ENCODE data around the gene MX1. TPM values are rescaled to one million over a fixed set of nuclear protein-coding genes. Genes with fewer than 3 reads are reported as not detected.
A peak's percentile ranks its signal among the peaks of the same experiment; 100 is the strongest.

Gene MX1
- total RNA-seq, 1 donor from 2014 or later, result 5.7 TPM

- DNase-seq (ENCODE audit: low spot score in 2 of 2) (no peak), FAIRE-seq (no peak)
Measured at GRCh38 chr21:41483973-41484372, 57.9 kb downstream of the MX1 start.

GRCh38 chr21:41487082-41487481, 61.0 kb downstream of the MX1 start:
- FAIRE-seq, result no peak
- no peak for DNase-seq (ENCODE audit: low spot score in 2 of 2)

- DNase-seq (ENCODE audit: low spot score in 2 of 2), result no peak
- FAIRE-seq, result no peak
Measured at GRCh38 chr21:41488080-41488479, 62.0 kb downstream of the MX1 start.

- FAIRE-seq, result no peak
- no peak for DNase-seq (ENCODE audit: low spot score in 2 of 2)
Measured at GRCh38 chr21:41489329-41489728, 63.3 kb downstream of the MX1 start.

- FAIRE-seq (no peak), DNase-seq (ENCODE audit: low spot score in 2 of 2) (no peak)
Measured at GRCh38 chr21:41490330-41490729, 64.3 kb downstream of the MX1 start.

GRCh38 chr21:41491412-41491811, 65.4 kb downstream of the MX1 start:
- DNase-seq (ENCODE audit: low spot score in 2 of 2) (no peak), FAIRE-seq (no peak)

GRCh38 chr21:41494242-41494641, 68.2 kb downstream of the MX1 start:
- FAIRE-seq (no peak), DNase-seq (ENCODE audit: low spot score in 2 of 2) (no peak)

GRCh38 chr21:41497008-41497407, 71.0 kb downstream of the MX1 start:
- FAIRE-seq, result no peak

GRCh38 chr21:41497788-41498187, 71.7 kb downstream of the MX1 start:
- DNase-seq (ENCODE audit: low spot score in 2 of 2) (no peak), FAIRE-seq (no peak)

More at GRCh38 chr21:41497008-41497407, 71.0 kb downstream of the MX1 start:
- no peak for DNase-seq (ENCODE audit: low spot score in 2 of 2)

- DNase-seq (ENCODE audit: low spot score in 2 of 2), result no peak
- FAIRE-seq, result no peak
Measured at GRCh38 chr21:41499920-41500319, 73.9 kb downstream of the MX1 start.

- FAIRE-seq, result no peak
- DNase-seq (ENCODE audit: low spot score in 2 of 2), result no peak
Measured at GRCh38 chr21:41500363-41500762, 74.3 kb downstream of the MX1 start.

GRCh38 chr21:41500931-41501381, 74.9 kb downstream of the MX1 start:
- FAIRE-seq, result no peak
- DNase-seq (ENCODE audit: low spot score in 2 of 2), result no peak

- FAIRE-seq, result no peak
- no peak for DNase-seq (ENCODE audit: low spot score in 2 of 2)
Measured at GRCh38 chr21:41501919-41502318, 75.9 kb downstream of the MX1 start.

GRCh38 chr21:41503331-41503730, 77.3 kb downstream of the MX1 start:
- no peak for FAIRE-seq
- DNase-seq (ENCODE audit: low spot score in 2 of 2), result no peak

GRCh38 chr21:41504030-41504429, 78.0 kb downstream of the MX1 start:
- DNase-seq (ENCODE audit: low spot score in 2 of 2), result no peak
- no peak for FAIRE-seq

- DNase-seq (ENCODE audit: low spot score in 2 of 2) (no peak), FAIRE-seq (no peak)
Measured at GRCh38 chr21:41506005-41506594, 80.1 kb downstream of the MX1 start.

GRCh38 chr21:41506611-41507520, 80.8 kb downstream of the MX1 start:
- no peak for FAIRE-seq
- no peak for DNase-seq (ENCODE audit: low spot score in 2 of 2)

GRCh38 chr21:41507521-41508414, 81.7 kb downstream of the MX1 start, which contains the start of gene TMPRSS2:
Gene TMPRSS2 (minus strand): TSS chr21:41508158. CDS start chr21:41498133, 10,025 bp downstream.
- DNase-seq (ENCODE audit: low spot score in 2 of 2) (peak in 1 of 2 donors; percentile 38), FAIRE-seq (no peak)

GRCh38 chr21:41508415-41509144, 82.5 kb downstream of the MX1 start:
- FAIRE-seq, result no peak

More at GRCh38 chr21:41508415-41509144, 82.5 kb downstream of the MX1 start:
- DNase-seq (ENCODE audit: low spot score in 2 of 2), result no peak

Data from frontal cortex (tissue), 4 donors.